Kidney epithelial cell (primary cell): Measurements from ENCODE around the gene RAB5B. TPM values are rescaled to one million over a fixed set of nuclear protein-coding genes. Genes with fewer than 3 reads are reported as not detected.

Experiments
- DNase-seq: peaks from one replicate; pipeline ENCODE4 v3.0.0-alpha.2; 2010; ENCODE audit warnings: low read depth
- H3K27me3 ChIP-seq: 2 replicates; pipeline ENCODE4 v1.6.0; 2011; ENCODE audit warnings: low read length; ENCODE audit not compliant: control insufficient read depth, insufficient read depth
- H3K36me3 ChIP-seq: 2 replicates; pipeline ENCODE4 v1.5.1; 2011; ENCODE audit warnings: low read length; ENCODE audit not compliant: control insufficient read depth, insufficient read depth
- H3K4me3 ChIP-seq: 2 replicates; pipeline ENCODE4 v1.5.1; 2011; ENCODE audit warnings: low read depth, mild to moderate bottlenecking, control low read depth, low read length
- CTCF ChIP-seq: IDR thresholded peaks from 2 replicates; pipeline ENCODE4 v1.5.1; 2011; ENCODE audit warnings: mild to moderate bottlenecking, moderate library complexity, low read length, control low read depth, inconsistent platforms; ENCODE audit not compliant: insufficient read depth, poor library complexity, severe bottlenecking
- total RNA-seq: library from RNA; depleted of rRNA; stranded (reverse); fragments of >200 nt; gene quantifications from 2 replicates; pipeline ENCODE4 v1.2.3, GENCODE V29; 2015

The RAB5B gene
- total RNA-seq, 1 donor from 2014 or later = 81.0 TPM

DNA sequence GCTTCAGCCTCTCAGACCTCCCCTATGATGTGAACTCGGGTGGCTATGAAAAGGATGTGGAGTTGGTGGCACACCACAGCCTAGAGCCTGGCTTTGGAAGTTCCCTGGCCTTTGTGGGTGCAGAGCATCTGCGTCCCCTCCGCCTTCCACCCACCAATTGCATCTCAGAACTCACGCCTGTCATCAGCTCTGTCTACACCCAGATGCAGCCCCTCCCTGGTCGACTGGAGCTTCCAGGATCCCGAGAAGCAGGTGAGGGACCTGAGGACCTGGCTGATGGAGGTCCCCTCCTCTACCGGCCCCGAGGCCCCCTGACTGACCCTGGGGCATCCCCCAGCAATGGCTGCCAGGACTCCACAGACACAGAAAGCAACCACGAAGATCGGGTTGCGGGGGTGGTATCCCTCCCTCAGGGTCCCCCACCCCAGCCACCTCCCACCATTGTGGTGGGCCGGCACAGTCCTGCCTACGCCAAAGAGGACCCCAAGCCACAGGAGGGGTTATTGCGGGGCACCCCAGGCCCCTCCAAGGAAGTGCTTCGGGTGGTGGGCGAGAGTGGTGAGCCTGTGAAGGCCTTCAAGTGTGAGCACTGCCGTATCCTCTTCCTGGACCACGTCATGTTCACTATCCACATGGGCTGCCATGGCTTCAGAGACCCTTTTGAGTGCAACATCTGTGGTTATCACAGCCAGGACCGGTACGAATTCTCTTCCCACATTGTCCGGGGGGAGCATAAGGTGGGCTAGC lies 60.9 kb downstream of the RAB5B start:
- no peaks in the 10 kb centered on the region for H3K27me3 ChIP-seq
- no peak overlapping the region for H3K4me3 ChIP-seq
- no peak for DNase-seq
- no peaks in the 10 kb centered on the region for H3K36me3 ChIP-seq
- no peak for TF ChIP-seq CTCF

DNA sequence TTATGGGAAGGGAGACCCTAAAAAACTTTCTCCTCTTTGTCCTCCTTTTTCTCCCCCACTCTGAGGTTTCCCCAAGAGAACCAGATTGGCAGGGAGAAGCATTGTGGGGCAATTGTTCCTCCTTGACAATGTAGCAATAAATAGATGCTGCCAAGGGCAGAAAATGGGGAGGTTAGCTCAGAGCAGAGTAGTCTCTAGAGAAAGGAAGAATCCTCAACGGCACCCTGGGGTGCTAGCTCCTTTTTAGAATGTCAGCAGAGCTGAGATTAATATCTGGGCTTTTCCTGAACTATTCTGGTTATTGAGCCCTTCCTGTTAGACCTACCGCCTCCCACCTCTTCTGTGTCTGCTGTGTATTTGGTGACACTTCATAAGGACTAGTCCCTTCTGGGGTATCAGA lies 63.3 kb downstream of the RAB5B start:
- no peak for DNase-seq
- no peak for TF ChIP-seq CTCF
- no peak overlapping the region for H3K4me3 ChIP-seq
- no peaks in the 10 kb centered on the region for H3K27me3 ChIP-seq
- no peaks in the 10 kb centered on the region for H3K36me3 ChIP-seq

DNA sequence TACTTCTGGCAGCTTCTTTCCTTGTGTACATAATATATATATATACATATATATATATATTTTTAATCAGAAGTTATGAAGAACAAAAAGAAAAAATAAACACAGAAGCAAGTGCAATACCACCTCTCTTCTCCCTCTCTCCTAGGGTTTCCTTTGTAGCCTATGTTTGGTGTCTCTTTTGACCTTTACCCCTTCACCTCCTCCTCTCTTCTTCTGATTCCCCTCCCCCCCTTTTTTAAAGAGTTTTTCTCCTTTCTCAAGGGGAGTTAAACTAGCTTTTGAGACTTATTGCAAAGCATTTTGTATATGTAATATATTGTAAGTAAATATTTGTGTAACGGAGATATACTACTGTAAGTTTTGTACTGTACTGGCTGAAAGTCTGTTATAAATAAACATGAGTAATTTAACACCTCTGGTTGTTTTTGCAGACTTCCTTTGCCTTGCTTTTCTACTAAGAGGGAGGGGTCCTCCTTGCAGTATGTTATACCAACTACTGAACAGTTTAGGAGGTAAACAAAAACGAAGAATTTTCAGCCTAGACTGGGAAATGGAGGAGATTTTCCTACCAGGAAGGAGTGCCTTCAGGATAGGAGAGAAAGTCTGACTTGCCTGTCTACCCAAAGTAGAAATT lies 64.3 kb downstream of the RAB5B start:
- DNase-seq = no peak
- Histone ChIP-seq H3K4me3 (no peak overlapping the region), H3K27me3 (no peaks in the 10 kb centered on the region), H3K36me3 (no peaks in the 10 kb centered on the region)
- TF ChIP-seq CTCF = no peak

DNA sequence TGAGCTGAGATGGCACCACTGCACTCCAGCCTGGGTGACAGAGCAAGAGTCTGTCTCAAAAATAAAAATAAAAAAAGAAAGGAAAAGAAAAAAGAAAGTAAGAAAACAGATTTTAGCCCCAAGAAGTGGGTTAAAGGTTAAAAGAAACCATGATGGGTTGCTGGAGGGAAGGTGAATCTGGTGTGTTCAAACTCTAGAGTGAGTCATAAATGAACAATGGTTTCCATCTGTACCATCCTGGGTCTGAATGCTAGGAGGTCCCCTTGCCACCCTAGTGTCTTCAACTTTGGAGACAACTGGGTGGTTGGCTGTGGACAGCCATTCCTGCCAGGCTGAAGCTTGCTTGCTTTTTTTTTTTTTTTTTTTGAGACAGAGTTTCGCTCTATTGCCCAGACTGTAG lies 66.3 kb downstream of the RAB5B start:
- peaks cover 2% of the 10 kb centered on the region for H3K36me3 ChIP-seq
- H3K27me3 ChIP-seq = no peaks in the 10 kb centered on the region
- TF ChIP-seq CTCF = no peak
- DNase-seq = no peak
- no peak overlapping the region for H3K4me3 ChIP-seq

- Histone ChIP-seq H3K27me3 (no peaks in the 10 kb centered on the region), H3K36me3 (peaks cover 2% of the 10 kb centered on the region), H3K4me3 (peak overlapping the region; percentile 28)
- no peak for DNase-seq
- no peak for TF ChIP-seq CTCF
Measured at GRCh38 chr12:56040963-56041551, 67.2 kb downstream of the RAB5B start.
